Psoas muscle (tissue), 8 donors: ENCODE data around the gene PACRG. TPM values are rescaled to one million over a fixed set of nuclear protein-coding genes. Genes with fewer than 3 reads are reported as not detected.

Source experiments
- ATAC-seq, 4 donors: fragments of 200-7000 bp; cut with Tn5 transposase; one replicate each; pipeline ENCODE4 v1.9.1; 2020; ENCODE audit warnings: moderate library complexity in 3 of 4, mild to moderate bottlenecking in 2 of 4
- DNase-seq, 2 donors: peaks; one replicate each; pipeline ENCODE4 v3.0.0-alpha.2; 2020
- H3K27ac ChIP-seq: fragments of 200-600 bp; one replicate; pipeline ENCODE4 v1.8.0; 2022
- H3K27me3 ChIP-seq, 3 donors: fragments of 200-600 bp in 1 of 3; one replicate each; pipeline versions ENCODE4 v1.6.1 to v1.8.0; 2013 to 2022; ENCODE audit warnings: low read length in 2 of 3, mild to moderate bottlenecking in 2 of 3, moderate library complexity in 1 of 3; ENCODE audit not compliant: insufficient read depth in 3 of 3
- H3K36me3 ChIP-seq, 2 donors: fragments of 200-600 bp in 1 of 2; one replicate each; pipeline versions ENCODE4 v1.6.1 to v1.8.0; 2013 to 2022; ENCODE audit warnings: low read depth in 1 of 2, mild to moderate bottlenecking in 1 of 2, moderate library complexity in 1 of 2; ENCODE audit not compliant: insufficient read depth in 1 of 2
- H3K4me1 ChIP-seq: fragments of 200-600 bp; one replicate; pipeline ENCODE4 v1.8.0; 2022
- H3K4me3 ChIP-seq: fragments of 200-600 bp; one replicate; pipeline ENCODE4 v1.8.0; 2022; ENCODE audit warnings: mild to moderate bottlenecking
- H3K9me3 ChIP-seq: fragments of 200-600 bp; one replicate; pipeline ENCODE4 v1.8.0; 2022
- WGBS, 3 donors: extraction: QIAGEN DNeasy Blood & Tissue Kit; methylation state at CpG; one replicate each; pipeline versions ENCODE4 v1.1.6 to v1.1.7; 2013; 5-methylcytosine and 5-hydroxymethylcytosine counted together
- intact Hi-C, 2 donors: fragments of 100-400 bp; cut with DNase I; formaldehyde crosslinking; loops; one replicate each; pipeline versions ENCODE4 v1.11.0 to v1.14.2; 2022
- polyA plus RNA-seq, 3 donors: library from polyadenylated mRNA; stranded (reverse); fragments of 200-250 nt; gene quantifications; one replicate each; pipeline ENCODE4 v1.2.3, GENCODE V29; 2013
- total RNA-seq, 4 donors: library from RNA; stranded (reverse); fragmentation: NEBNext Ultra II Directional in 2 of 4; extraction: Animal tissue kit (Norgen Biotek cat#: 25700) in 2 of 4; gene quantifications; one replicate each; pipeline versions ENCODE4 v1.2.1 to v1.2.4, GENCODE V29; 2021 to 2023
- TF ChIP-seq, protein P1 (sequence below): fragments of 200-600 bp; IDR thresholded peaks from one replicate; pipeline ENCODE4 v1.8.0; 2022; ENCODE audit warnings: antibody characterized with exemption
- donor health status: healthy with polysubstance abuse.
- donor health status: DM: no; HTN: no; CAD: no; lungs with moderate emphysema.
- donor health status: Bipolar disorder and iron deficiency.
- donor health status: healthy.
- donor health status: DM: yes; HTN: yes; CAD: no.
- donor health status: DM: no; HTN: no; CAD: no.
- donor health status: DM: no; HTN: no; CAD: no.
- donor health status: DM: yes; HTN: yes; CAD: no.

The PACRG gene
- total and polyA plus RNA-seq, 7 donors = 0.17 to 3.1 (median 1.8) TPM

DNA sequence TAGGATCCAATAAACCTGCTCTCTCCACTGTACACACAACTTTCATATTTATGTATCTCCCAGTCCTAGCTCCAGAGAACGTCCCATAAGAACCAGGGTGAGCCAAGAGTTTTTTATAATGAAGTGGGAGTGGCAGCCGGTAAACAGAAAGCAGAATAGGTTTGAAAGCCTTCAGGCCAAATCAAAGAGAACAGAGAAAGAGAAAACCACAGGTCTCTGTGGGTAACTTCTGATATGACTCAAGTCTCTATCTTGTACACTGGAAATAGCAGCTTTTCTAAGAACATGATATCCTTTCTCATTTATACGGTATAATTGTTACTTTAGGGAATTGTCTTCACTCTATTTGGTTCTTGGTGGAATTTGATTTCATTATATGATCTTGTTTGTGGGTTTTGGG is 273.6 kb downstream of the PACRG start:
- DNase-seq (no peak), ATAC-seq (no peak)
- Histone ChIP-seq H3K36me3 (no peaks in the 10 kb centered on the region), H3K27me3 (no peaks in the 10 kb centered on the region), H3K27ac (no peak overlapping the region), H3K9me3 (no peaks in the 10 kb centered on the region), H3K4me1 (no peaks in the 10 kb centered on the region), H3K4me3 (no peak overlapping the region)
- intact Hi-C loops = no loop called here
- TF ChIP-seq, protein P1, sequence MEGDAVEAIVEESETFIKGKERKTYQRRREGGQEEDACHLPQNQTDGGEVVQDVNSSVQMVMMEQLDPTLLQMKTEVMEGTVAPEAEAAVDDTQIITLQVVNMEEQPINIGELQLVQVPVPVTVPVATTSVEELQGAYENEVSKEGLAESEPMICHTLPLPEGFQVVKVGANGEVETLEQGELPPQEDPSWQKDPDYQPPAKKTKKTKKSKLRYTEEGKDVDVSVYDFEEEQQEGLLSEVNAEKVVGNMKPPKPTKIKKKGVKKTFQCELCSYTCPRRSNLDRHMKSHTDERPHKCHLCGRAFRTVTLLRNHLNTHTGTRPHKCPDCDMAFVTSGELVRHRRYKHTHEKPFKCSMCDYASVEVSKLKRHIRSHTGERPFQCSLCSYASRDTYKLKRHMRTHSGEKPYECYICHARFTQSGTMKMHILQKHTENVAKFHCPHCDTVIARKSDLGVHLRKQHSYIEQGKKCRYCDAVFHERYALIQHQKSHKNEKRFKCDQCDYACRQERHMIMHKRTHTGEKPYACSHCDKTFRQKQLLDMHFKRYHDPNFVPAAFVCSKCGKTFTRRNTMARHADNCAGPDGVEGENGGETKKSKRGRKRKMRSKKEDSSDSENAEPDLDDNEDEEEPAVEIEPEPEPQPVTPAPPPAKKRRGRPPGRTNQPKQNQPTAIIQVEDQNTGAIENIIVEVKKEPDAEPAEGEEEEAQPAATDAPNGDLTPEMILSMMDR = no peak
- WGBS, 3 donors = 50 to 65% (median 52%) methylated on average over 3 of the region's 3 CpGs

DNA sequence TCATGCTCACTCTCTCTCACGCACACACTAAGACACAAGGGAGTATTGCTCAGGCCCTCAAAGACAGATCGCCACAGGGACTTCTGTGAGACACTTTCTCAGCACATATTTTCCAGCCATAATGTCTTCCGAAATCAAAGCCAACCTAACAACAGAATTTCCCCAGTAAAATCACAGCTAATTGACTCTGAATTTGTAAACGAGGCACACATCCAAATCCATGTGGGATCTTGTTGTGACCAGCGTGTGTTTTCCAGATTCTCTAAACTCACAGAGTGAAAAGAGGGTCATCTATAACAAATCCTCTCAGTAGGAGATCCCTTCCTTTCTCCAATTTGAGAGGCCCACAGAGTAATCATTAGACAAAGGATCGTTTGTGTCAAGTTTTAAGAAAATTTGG is 280.4 kb downstream of the PACRG start:
- intact Hi-C loops = no loop called here
- WGBS, 3 donors = 84 to 86% (median 85%) methylated on average over 6 of the region's 6 CpGs
- no peak for DNase-seq
- Histone ChIP-seq H3K4me3 (no peak overlapping the region), H3K36me3 (no peaks in the 10 kb centered on the region), H3K4me1 (no peaks in the 10 kb centered on the region), H3K27me3 (no peaks in the 10 kb centered on the region), H3K27ac (no peak overlapping the region), H3K9me3 (no peaks in the 10 kb centered on the region)
- TF ChIP-seq, protein P1 = no peak
- ATAC-seq = no peak

DNA sequence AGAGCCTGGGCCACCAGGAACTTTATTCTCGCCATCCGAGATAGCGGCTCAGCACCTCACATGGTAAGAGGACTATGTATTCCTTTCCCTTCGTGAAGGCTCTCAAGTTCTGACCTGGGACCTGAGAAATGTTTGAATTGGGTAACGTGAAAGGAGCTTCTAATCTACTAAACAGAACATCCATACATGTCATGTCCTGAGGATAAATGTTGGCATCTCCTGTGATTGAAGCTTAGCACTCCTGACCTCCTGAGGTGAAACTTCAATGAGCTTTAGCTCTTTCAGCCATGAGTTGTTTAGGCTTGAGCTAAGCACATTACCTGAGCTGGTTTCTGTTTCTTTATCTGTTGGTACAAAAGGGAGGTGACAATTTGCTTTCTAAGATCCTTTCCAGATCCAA is 280.9 kb downstream of the PACRG start:
- WGBS, 3 donors = 90 to 95% (median 92%) methylated on average over 5 of the region's 5 CpGs
- Histone ChIP-seq H3K9me3 (no peaks in the 10 kb centered on the region), H3K4me3 (no peak overlapping the region), H3K27ac (no peak overlapping the region), H3K36me3 (no peaks in the 10 kb centered on the region), H3K27me3 (no peaks in the 10 kb centered on the region), H3K4me1 (no peaks in the 10 kb centered on the region)
- DNase-seq (no peak), ATAC-seq (no peak)
- intact Hi-C loops = no loop called here
- TF ChIP-seq, protein P1 = no peak

DNA sequence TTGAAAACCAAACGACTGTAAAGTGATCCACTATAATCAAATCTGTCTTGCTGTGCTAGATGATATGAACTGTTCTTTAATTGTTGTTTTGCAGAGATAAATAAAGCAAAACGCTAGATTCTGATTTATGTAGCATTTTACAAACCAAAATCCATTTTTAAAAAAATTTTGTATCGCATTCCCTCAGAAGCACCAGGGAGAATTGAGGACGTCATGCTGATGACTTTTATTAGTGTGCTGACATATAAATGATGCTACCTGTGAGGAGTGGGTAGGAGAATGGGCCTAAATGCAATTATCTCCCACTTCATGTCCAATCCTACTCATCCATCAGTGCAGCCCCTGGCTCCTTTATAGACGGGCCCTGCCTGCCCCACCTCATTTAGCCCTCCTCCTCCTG is 282.4 kb downstream of the PACRG start:
- no peak for ATAC-seq
- TF ChIP-seq, protein P1 = no peak
- no peaks in the 10 kb centered on the region for H3K27me3 ChIP-seq
- intact Hi-C loops = no loop called here
- WGBS, 3 donors = 72 to 75% (median 72%) methylated on average over 5 of the region's 5 CpGs
- no peaks in the 10 kb centered on the region for H3K36me3 ChIP-seq
- H3K4me3 ChIP-seq = no peak overlapping the region
- no peaks in the 10 kb centered on the region for H3K4me1 ChIP-seq
- no peak overlapping the region for H3K27ac ChIP-seq
- no peaks in the 10 kb centered on the region for H3K9me3 ChIP-seq
- no peak for DNase-seq

DNA sequence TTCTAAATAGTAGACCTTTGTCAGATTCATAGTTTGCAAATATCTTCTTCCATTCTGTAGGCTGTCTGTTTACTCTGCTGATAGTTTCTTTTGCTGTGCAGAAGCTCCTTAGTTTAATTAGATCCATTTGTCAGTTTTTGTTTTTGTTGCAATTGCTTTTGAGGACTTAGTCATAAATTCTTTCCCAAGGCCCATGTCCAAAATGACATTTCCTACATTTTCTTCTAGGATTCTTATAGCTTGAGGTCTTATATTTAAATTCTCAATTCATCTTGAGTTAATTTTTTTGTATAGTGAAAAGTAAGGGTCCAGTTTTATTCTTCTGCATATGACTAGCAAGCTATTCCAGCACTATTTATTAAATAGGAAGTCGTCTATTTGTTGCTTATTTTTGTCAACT is 287.0 kb downstream of the PACRG start:
- Histone ChIP-seq H3K27ac (no peak overlapping the region), H3K36me3 (no peaks in the 10 kb centered on the region), H3K4me1 (no peaks in the 10 kb centered on the region), H3K9me3 (no peaks in the 10 kb centered on the region), H3K4me3 (no peak overlapping the region), H3K27me3 (no peaks in the 10 kb centered on the region)
- intact Hi-C loops = no loop called here
- ATAC-seq = no peak
- DNase-seq = no peak
- TF ChIP-seq, protein P1 = no peak
- WGBS, 3 donors = 88 to 97% (median 91%) methylated on average over 1 of the region's 1 CpG
